B cell (primary cell): ENCODE measurements around the gene ALDH1A1. TPM values are rescaled to one million over a fixed set of nuclear protein-coding genes. Genes with fewer than 3 reads are reported as not detected.

ENCODE experiments used
- ATAC-seq: fragments of 200-7000 bp; cut with Tn5 transposase; one replicate; pipeline ENCODE4 v1.10.0; 2021; ENCODE audit warnings: low read depth, mild to moderate bottlenecking, moderate number of reproducible peaks, moderate library complexity
- CTCF ChIA-PET: fragments of 350-600 bp; sonication (Branson Sonifier 250); formaldehyde crosslinking; loops from one replicate; lab custom pipeline; 2021; ENCODE audit warnings: antibody characterized with exemption, inconsistent platforms; lab: Charles Lee
- POLR2A ChIA-PET: fragments of 350-600 bp; sonication (Branson Sonifier 250); formaldehyde crosslinking; loops from one replicate; lab custom pipeline; 2021; ENCODE audit warnings: antibody characterized with exemption; lab: Charles Lee
- DNase-seq: peaks from one replicate; pipeline ENCODE4 v3.0.0; 2013
- H2AFZ ChIP-seq: 2 replicates; pipeline ENCODE4 v1.6.1; 2012; ENCODE audit warnings: mild to moderate bottlenecking, low read depth, low read length; ENCODE audit not compliant: insufficient read depth, poor library complexity, severe bottlenecking
- H3K27ac ChIP-seq, 2 donors: 1 replicate in 1 of 2; 2 replicates in 1 of 2; pipeline ENCODE4 v1.5.1; 2012 to 2013; ENCODE audit warnings: low read length in 2 of 2, mild to moderate bottlenecking in 2 of 2, moderate library complexity in 1 of 2
- H3K27me3 ChIP-seq, 4 experiments: fragments of 200-600 bp in 1 of 4; sonication (generic) in 1 of 4; replicated peaks in 1 of 4; 1 replicate in 2 of 4; 2 replicates in 2 of 4; pipeline versions ENCODE4 v1.6.1 to v1.7.0; 2013 to 2016; ENCODE audit warnings: low read length in 3 of 4, mild to moderate bottlenecking in 2 of 4, mixed read lengths in 1 of 4, moderate library complexity in 1 of 4; ENCODE audit not compliant: insufficient read depth in 4 of 4, control insufficient read depth in 3 of 4; ENCODE audit errors: control extremely low read depth in 1 of 4
- H3K36me3 ChIP-seq, 2 experiments: replicated peaks in 1 of 2; 1 replicate in 1 of 2; 2 replicates in 1 of 2; pipeline versions ENCODE4 v1.6.1 to v1.7.1; 2013; ENCODE audit warnings: low read length in 1 of 2; ENCODE audit not compliant: insufficient read depth in 2 of 2, control insufficient read depth in 1 of 2; ENCODE audit errors: control extremely low read depth in 1 of 2, extremely low read depth in 1 of 2
- H3K4me1 ChIP-seq, 2 donors: fragments of 200-600 bp in 1 of 2; sonication (generic) in 1 of 2; 1 replicate in 1 of 2; 2 replicates in 1 of 2; pipeline versions ENCODE4 v1.5.1 to v1.6.1; 2013 to 2017; ENCODE audit warnings: low read length in 2 of 2; ENCODE audit not compliant: control insufficient read depth in 2 of 2, insufficient read depth in 2 of 2
- H3K4me2 ChIP-seq: replicated peaks from 2 replicates; pipeline ENCODE3; 2012; ENCODE audit warnings: mild to moderate bottlenecking, low read depth, low read length; ENCODE audit not compliant: poor library complexity, severe bottlenecking
- H3K4me3 ChIP-seq, 5 experiments: fragments of 200-600 bp in 1 of 5; sonication (generic) in 1 of 5; 1 replicate in 3 of 5; 2 replicates in 2 of 5; pipeline versions ENCODE4 v1.5.1 to v1.7.0; 2011 to 2016; ENCODE audit warnings: low read length in 4 of 5, mild to moderate bottlenecking in 4 of 5, low read depth in 2 of 5, control low read depth in 1 of 5, moderate library complexity in 1 of 5; ENCODE audit not compliant: insufficient read depth in 1 of 5; ENCODE audit errors: control extremely low read depth in 1 of 5, extremely low read depth in 1 of 5
- H3K79me2 ChIP-seq: fragments of 200-600 bp; sonication (generic); one replicate; pipeline ENCODE4 v1.6.0; 2016; ENCODE audit warnings: low read length; ENCODE audit not compliant: control insufficient read depth, insufficient read depth
- H3K9ac ChIP-seq: fragments of 200-600 bp; sonication (generic); 2 replicates; pipeline ENCODE4 v1.6.1; 2017; ENCODE audit warnings: mild to moderate bottlenecking, low read length, moderate library complexity
- H3K9me3 ChIP-seq, 3 donors: one replicate each; pipeline versions ENCODE4 v1.6.1 to v1.7.1; 2013; ENCODE audit warnings: low read length in 2 of 3; ENCODE audit not compliant: control insufficient read depth in 2 of 3, insufficient read depth in 1 of 3; ENCODE audit errors: control extremely low read depth in 1 of 3
- H4K20me1 ChIP-seq: 2 replicates; pipeline ENCODE4 v1.6.0; 2012; ENCODE audit warnings: mild to moderate bottlenecking, low read length; ENCODE audit not compliant: insufficient read depth, control insufficient read depth, poor library complexity, severe bottlenecking
- H3K27ac Mint-ChIP-seq: one replicate; pipeline ENCODE4 v1.8.0; 2021; ENCODE audit warnings: mixed read lengths
- H3K27me3 Mint-ChIP-seq: one replicate; pipeline ENCODE4 v1.8.0; 2021; ENCODE audit warnings: mixed read lengths
- H3K4me1 Mint-ChIP-seq: one replicate; pipeline ENCODE4 v1.8.0; 2021; ENCODE audit warnings: mixed read lengths
- H3K4me3 Mint-ChIP-seq: one replicate; pipeline ENCODE4 v1.8.0; 2021; ENCODE audit warnings: mixed read lengths
- H3K9me3 Mint-ChIP-seq: one replicate; pipeline ENCODE4 v1.8.0; 2022; ENCODE audit warnings: mixed read lengths; ENCODE audit not compliant: insufficient read depth
- CTCF ChIP-seq: fragments of 200-600 bp; IDR thresholded peaks from one replicate; pipeline ENCODE4 v1.8.0; 2022; ENCODE audit warnings: antibody characterized with exemption, mild to moderate bottlenecking
- EZH2 ChIP-seq: IDR thresholded peaks from 2 replicates; pipeline ENCODE4 v1.6.1; 2012; ENCODE audit warnings: borderline replicate concordance, low read depth, mild to moderate bottlenecking, moderate library complexity, low read length; ENCODE audit not compliant: insufficient read depth, poor library complexity, severe bottlenecking
- WGBS: methylation state at CpG from one replicate; pipeline ENCODE4 v1.1.5; 2013; ENCODE audit warnings: missing lambda C conversion rate; ENCODE audit not compliant: insufficient coverage; 5-methylcytosine and 5-hydroxymethylcytosine counted together
- intact Hi-C: fragments of 100-400 bp; cut with micrococcal nuclease; formaldehyde crosslinking; loops from one replicate; pipeline ENCODE4 v1.10.0; 2022
- polyA plus RNA-seq: library from polyadenylated mRNA; depleted of rRNA; stranded (reverse); fragments of >200 nt; gene quantifications from 2 replicates; pipeline ENCODE4 v1.2.3, GENCODE V29; 2012
- total RNA-seq, 2 donors: library from RNA; stranded (reverse); fragments of 120-200 nt in 1 of 2; gene quantifications; 1 replicate in 1 of 2; 2 replicates in 1 of 2; pipeline versions ENCODE4 v1.2.3 to v1.2.4, GENCODE V29; 2013 to 2022

ALDH1A1 gene
- total and polyA plus RNA-seq, 2 donors (not counting 1 experiment from before 2014, with no cell fraction given): 0.43 TPM; not detected in 1

GRCh38 chr9:72954431-72955125 lies 1.7 kb upstream of the ALDH1A1 start:
- no peak overlapping the region for H3K4me3 ChIP-seq
- no peak overlapping the region for H3K27ac ChIP-seq
- ATAC-seq (no peak), DNase-seq (no peak)
- POLR2A ChIA-PET: no interaction called here
- 100% methylated on average over 1 of the region's 4 CpGs for WGBS
- H3K9me3 Mint-ChIP-seq: peaks cover 4% of the 10 kb centered on the region
- peaks cover 0 to 5% (median 4%) of the 10 kb centered on the region in 4 experiments for H3K27me3 ChIP-seq
- no peaks in the 10 kb centered on the region for H3K79me2 ChIP-seq
- CTCF ChIA-PET: no interaction called here
- H3K9me3 ChIP-seq: peaks cover 0 to 7% (median 0%) of the 10 kb centered on the region in 3 donors
- TF ChIP-seq CTCF: no peak
- no peak for TF ChIP-seq EZH2
- peaks cover 14 to 24% of the 10 kb centered on the region in 2 donors for H3K4me1 ChIP-seq
- H4K20me1 ChIP-seq: no peaks in the 10 kb centered on the region
- H3K27ac Mint-ChIP-seq: no peak overlapping the region
- H3K4me2 ChIP-seq: no peak overlapping the region
- H3K36me3 ChIP-seq: no peaks in the 10 kb centered on the region
- H3K27me3 Mint-ChIP-seq: peaks cover 3% of the 10 kb centered on the region
- no peak overlapping the region for H3K4me3 Mint-ChIP-seq
- no peak overlapping the region for H2AFZ ChIP-seq
- intact Hi-C loops: no loop called here
- H3K4me1 Mint-ChIP-seq: peaks cover 19% of the 10 kb centered on the region
- no peak overlapping the region for H3K9ac ChIP-seq

- H3K4me3 Mint-ChIP-seq: peak overlapping the region; percentile 2
- H3K4me2 ChIP-seq: peak overlapping the region; percentile 37
Observed at GRCh38 chr9:72952381-72952690, 517 bp downstream of the ALDH1A1 start.

More at GRCh38 chr9:72952381-72952690, 517 bp downstream of the ALDH1A1 start:
- no peak for ATAC-seq
- H3K27me3 ChIP-seq: peaks cover 0 to 10% (median 2%) of the 10 kb centered on the region in 4 experiments
- no peak overlapping the region for H3K27ac ChIP-seq
- no peak for TF ChIP-seq EZH2
- TF ChIP-seq CTCF: no peak
- H3K9me3 ChIP-seq: no peaks in the 10 kb centered on the region
- Mint-ChIP-seq H3K27ac (no peak overlapping the region), H3K27me3 (peaks cover 13% of the 10 kb centered on the region), H3K9me3 (peaks cover 2% of the 10 kb centered on the region), H3K4me1 (peaks cover 19% of the 10 kb centered on the region)
- no peaks in the 10 kb centered on the region for H3K79me2 ChIP-seq
- no CpG with 5 or more reads among the region's 3 CpGs for WGBS
- ChIA-PET CTCF (no interaction called here), POLR2A (no interaction called here)
- no peak overlapping the region for H3K4me3 ChIP-seq
- no peak overlapping the region for H2AFZ ChIP-seq
- H3K36me3 ChIP-seq: no peaks in the 10 kb centered on the region
- H4K20me1 ChIP-seq: no peaks in the 10 kb centered on the region
- peaks cover 14 to 24% of the 10 kb centered on the region in 2 donors for H3K4me1 ChIP-seq
- intact Hi-C loops: no loop called here
- H3K9ac ChIP-seq: no peak overlapping the region
- no peak for DNase-seq
